Measurements from ENCODE around the gene SIRT6. TPM values are rescaled to one million over a fixed set of nuclear protein-coding genes. Genes with fewer than 3 reads are reported as not detected.
A peak's percentile ranks its signal among the peaks of the same experiment; 100 is the strongest.
"Not testable (repeated sequence)": the region's sequence is repeated elsewhere in the genome, so short reads cannot be mapped to it uniquely, and the experiment has no call there.

SIRT6 gene
- polyA plus RNA-seq, 1 donor (not counting 4 experiments of a cell fraction or from before 2014, with no cell fraction given) = 14.6 TPM

DNA sequence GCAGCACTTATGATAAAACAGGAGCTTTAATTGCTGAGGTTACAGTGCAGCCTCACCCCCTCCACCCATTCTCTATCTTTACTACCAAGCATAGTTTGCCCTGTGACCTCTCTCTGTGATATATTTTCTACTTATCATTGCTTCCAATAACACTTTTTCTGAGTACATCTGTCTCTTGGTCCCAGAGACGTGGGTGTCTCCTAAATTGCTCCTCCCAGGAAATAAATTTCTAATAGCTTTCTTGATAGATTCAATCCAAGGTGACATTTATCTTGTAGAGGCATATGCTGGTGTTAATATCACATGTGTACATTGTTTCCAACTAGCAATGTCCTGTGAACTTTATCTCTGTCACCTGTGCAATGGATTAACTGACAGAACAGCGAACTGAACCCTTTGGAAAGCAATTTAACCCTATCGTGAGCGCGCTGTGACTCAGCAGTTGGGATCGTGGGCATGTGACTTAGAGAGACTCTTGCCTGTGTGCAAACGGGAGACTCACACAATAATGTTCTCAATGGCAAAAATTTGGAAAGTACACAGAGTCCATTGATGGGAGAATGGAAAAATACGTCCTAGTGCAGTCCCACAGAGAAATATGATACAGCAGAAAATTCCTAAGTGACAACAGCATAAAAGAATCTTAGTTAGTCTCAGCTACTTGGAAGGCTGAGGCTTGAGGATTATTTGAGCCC lies 51.5 kb downstream of the SIRT6 start:
- Histone ChIP-seq H2AFZ (ENCODE audit: control insufficient read depth, low read length) (no peak overlapping the region), H3K4me1 (ENCODE audit: control insufficient read depth, extremely low read depth, insufficient read depth, low read length) (peaks cover 15% of the 10 kb centered on the region), H3K9ac (ENCODE audit: control insufficient read depth, extremely low read depth, insufficient read depth, low read length) (peak overlapping the region; percentile 64), H3K9me1 (ENCODE audit: control insufficient read depth, extremely low read depth, insufficient read depth, low read length) (no peaks in the 10 kb centered on the region), H3K79me2 (ENCODE audit: control insufficient read depth, insufficient read depth, low read length) (no peaks in the 10 kb centered on the region), H4K20me1 (ENCODE audit: control insufficient read depth, extremely low read depth, insufficient read depth, low read length) (no peaks in the 10 kb centered on the region), H3K36me3 (ENCODE audit: control insufficient read depth in 2 of 2, extremely low read depth in 1 of 2, insufficient read depth in 2 of 2, low read length in 2 of 2) (no peaks in the 10 kb centered on the region), H3K9me3 (ENCODE audit: control insufficient read depth, low read depth, low read length) (no peaks in the 10 kb centered on the region), H3K4me3 (ENCODE audit: control insufficient read depth in 2 of 3, extremely low read depth in 1 of 3, insufficient read depth in 2 of 3, low read depth in 1 of 3, low read length in 3 of 3) (peak overlapping the region in 1 of 3 experiments; percentile 36), H3K27me3 (ENCODE audit: control insufficient read depth, extremely low read depth, insufficient read depth, low read length) (no peaks in the 10 kb centered on the region), H3K4me2 (ENCODE audit: control insufficient read depth, extremely low read depth, insufficient read depth, low read depth, low read length) (peak overlapping the region; percentile 46), H3K27ac (ENCODE audit: control insufficient read depth, insufficient read depth, low read length) (peak overlapping the region; percentile 81)
- peak; percentile 84 for FAIRE-seq
- no peak for DNase-seq (ENCODE audit: low read depth, low spot score)
- TF ChIP-seq, protein P1, sequence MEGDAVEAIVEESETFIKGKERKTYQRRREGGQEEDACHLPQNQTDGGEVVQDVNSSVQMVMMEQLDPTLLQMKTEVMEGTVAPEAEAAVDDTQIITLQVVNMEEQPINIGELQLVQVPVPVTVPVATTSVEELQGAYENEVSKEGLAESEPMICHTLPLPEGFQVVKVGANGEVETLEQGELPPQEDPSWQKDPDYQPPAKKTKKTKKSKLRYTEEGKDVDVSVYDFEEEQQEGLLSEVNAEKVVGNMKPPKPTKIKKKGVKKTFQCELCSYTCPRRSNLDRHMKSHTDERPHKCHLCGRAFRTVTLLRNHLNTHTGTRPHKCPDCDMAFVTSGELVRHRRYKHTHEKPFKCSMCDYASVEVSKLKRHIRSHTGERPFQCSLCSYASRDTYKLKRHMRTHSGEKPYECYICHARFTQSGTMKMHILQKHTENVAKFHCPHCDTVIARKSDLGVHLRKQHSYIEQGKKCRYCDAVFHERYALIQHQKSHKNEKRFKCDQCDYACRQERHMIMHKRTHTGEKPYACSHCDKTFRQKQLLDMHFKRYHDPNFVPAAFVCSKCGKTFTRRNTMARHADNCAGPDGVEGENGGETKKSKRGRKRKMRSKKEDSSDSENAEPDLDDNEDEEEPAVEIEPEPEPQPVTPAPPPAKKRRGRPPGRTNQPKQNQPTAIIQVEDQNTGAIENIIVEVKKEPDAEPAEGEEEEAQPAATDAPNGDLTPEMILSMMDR (optimal IDR thresholded peaks at IDR 0.05 in 1 of 3, IDR thresholded peaks at IDR 0.05 in 1 of 3, conservative IDR thresholded peaks at IDR 0.05 in 1 of 3; ENCODE audit: extremely low read depth in 1 of 3, insufficient read depth in 2 of 3, low read length in 3 of 3) = no peak
- no peak for TF ChIP-seq EZH2 (IDR thresholded peaks at IDR 0.05; ENCODE audit: low read length)
- dilution Hi-C loops (cut with MboI; ENCODE audit: extremely low pct_ligation_motif_present, low sequenced_read_pairs) = no loop called here

DNA sequence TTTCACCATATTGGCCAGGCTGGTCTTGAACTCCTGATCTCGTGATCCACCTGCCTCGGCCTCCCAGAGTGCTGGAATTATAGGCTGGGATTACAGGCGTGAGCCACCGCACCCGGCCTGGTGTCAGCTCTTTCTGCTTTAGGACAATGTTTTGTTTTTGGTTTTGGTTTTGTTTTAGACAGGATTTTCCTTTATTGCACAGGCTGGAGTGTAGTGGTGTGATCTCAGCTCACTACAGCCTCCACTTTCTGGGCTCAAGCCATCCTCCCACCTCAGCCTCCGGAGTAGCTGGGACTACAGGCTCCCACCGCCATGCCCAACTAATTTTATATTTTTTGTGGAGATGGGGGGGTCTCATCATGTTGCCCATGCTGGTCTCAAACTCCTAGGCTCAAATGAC lies 53.3 kb downstream of the SIRT6 start:
- H3K9ac ChIP-seq (ENCODE audit: control insufficient read depth, extremely low read depth, insufficient read depth, low read length); H4K20me1 ChIP-seq (ENCODE audit: control insufficient read depth, extremely low read depth, insufficient read depth, low read length); H3K27ac ChIP-seq (ENCODE audit: control insufficient read depth, insufficient read depth, low read length); FAIRE-seq; DNase-seq (ENCODE audit: low read depth, low spot score); H3K27me3 ChIP-seq (ENCODE audit: control insufficient read depth, extremely low read depth, insufficient read depth, low read length); H3K4me3 ChIP-seq (ENCODE audit: control insufficient read depth in 2 of 3, extremely low read depth in 1 of 3, insufficient read depth in 2 of 3, low read depth in 1 of 3, low read length in 3 of 3); dilution Hi-C loops (cut with MboI; ENCODE audit: extremely low pct_ligation_motif_present, low sequenced_read_pairs); H3K79me2 ChIP-seq (ENCODE audit: control insufficient read depth, insufficient read depth, low read length); H3K9me1 ChIP-seq (ENCODE audit: control insufficient read depth, extremely low read depth, insufficient read depth, low read length); H3K4me2 ChIP-seq (ENCODE audit: control insufficient read depth, extremely low read depth, insufficient read depth, low read depth, low read length); H2AFZ ChIP-seq (ENCODE audit: control insufficient read depth, low read length); H3K36me3 ChIP-seq (ENCODE audit: control insufficient read depth in 2 of 2, extremely low read depth in 1 of 2, insufficient read depth in 2 of 2, low read length in 2 of 2); H3K9me3 ChIP-seq (ENCODE audit: control insufficient read depth, low read depth, low read length): not testable (repeated sequence)
- peaks cover 22% of the 10 kb centered on the region for H3K4me1 ChIP-seq (ENCODE audit: control insufficient read depth, extremely low read depth, insufficient read depth, low read length)

DNA sequence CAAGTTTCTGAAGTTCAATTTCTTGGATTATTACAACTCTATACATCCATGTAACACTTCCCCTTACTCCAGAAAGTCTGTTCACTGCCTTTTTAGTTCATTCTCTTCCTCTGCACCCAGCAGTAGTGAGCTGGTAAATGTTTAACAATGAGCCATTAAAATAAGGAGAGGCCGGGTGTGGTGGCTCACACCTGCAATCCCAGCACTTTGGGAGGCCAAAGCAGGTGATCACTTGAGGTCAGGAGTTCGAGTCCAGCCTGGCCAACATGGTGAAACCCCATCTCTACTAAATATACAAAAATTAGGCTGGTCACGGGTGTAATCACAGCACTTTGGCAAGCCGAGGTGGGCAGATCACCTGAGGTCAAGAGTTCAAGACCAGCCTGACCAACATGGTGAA lies 55.0 kb downstream of the SIRT6 start:
- dilution Hi-C loops (cut with MboI; ENCODE audit: extremely low pct_ligation_motif_present, low sequenced_read_pairs); H3K9me1 ChIP-seq (ENCODE audit: control insufficient read depth, extremely low read depth, insufficient read depth, low read length); H3K27me3 ChIP-seq (ENCODE audit: control insufficient read depth, extremely low read depth, insufficient read depth, low read length); H3K4me3 ChIP-seq (ENCODE audit: control insufficient read depth in 2 of 3, extremely low read depth in 1 of 3, insufficient read depth in 2 of 3, low read depth in 1 of 3, low read length in 3 of 3); H3K9me3 ChIP-seq (ENCODE audit: control insufficient read depth, low read depth, low read length); H4K20me1 ChIP-seq (ENCODE audit: control insufficient read depth, extremely low read depth, insufficient read depth, low read length); H3K27ac ChIP-seq (ENCODE audit: control insufficient read depth, insufficient read depth, low read length); H3K36me3 ChIP-seq (ENCODE audit: control insufficient read depth in 2 of 2, extremely low read depth in 1 of 2, insufficient read depth in 2 of 2, low read length in 2 of 2); H3K9ac ChIP-seq (ENCODE audit: control insufficient read depth, extremely low read depth, insufficient read depth, low read length); H3K4me2 ChIP-seq (ENCODE audit: control insufficient read depth, extremely low read depth, insufficient read depth, low read depth, low read length); H2AFZ ChIP-seq (ENCODE audit: control insufficient read depth, low read length); FAIRE-seq; DNase-seq (ENCODE audit: low read depth, low spot score): not testable (repeated sequence)
- H3K4me1 ChIP-seq (ENCODE audit: control insufficient read depth, extremely low read depth, insufficient read depth, low read length) = peaks cover 29% of the 10 kb centered on the region
- peaks cover 13% of the 10 kb centered on the region for H3K79me2 ChIP-seq (ENCODE audit: control insufficient read depth, insufficient read depth, low read length)

All from keratinocyte (primary cell).